GM20431 (cell line): ENCODE results near the gene ZNRF2.
"Not testable (repeated sequence)": the region's sequence is repeated elsewhere in the genome, so short reads cannot be mapped to it uniquely, and the experiment has no call there.

Experiments
- in situ Hi-C: fragments of 300-500 bp; cut with MseI, MboI; formaldehyde crosslinking; loops from one replicate; pipeline ENCODE4 v1.15.0; 2020; ENCODE audit warnings: low sequenced_read_pairs; ENCODE audit not compliant: unreplicated experiment

ZNRF2 gene

DNA sequence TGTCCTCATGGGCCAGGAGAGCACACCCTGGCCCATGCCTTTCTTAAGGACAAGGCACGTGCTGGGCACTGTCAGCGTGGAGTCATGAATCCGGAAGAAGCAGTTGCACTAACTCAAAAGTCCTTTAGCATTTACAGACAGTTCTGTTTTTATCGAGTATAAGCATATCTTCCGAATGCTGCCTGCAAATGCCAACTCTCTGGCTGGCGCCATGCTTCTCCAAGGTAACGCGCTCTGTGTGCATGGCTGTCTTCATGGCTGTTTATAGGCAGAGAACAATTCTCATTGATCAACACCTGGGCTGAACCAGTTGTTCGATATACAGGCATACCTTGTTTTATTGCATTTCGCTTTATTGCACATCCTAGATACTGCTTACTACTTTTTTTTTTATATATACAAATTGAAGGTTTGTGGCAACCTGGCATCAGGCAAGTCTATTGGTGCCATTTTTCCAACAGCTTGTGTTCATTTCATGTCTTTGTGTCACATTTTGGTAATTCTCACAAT lies 28.0 kb upstream of the ZNRF2 start:
- in situ Hi-C loops, result no loop called here

DNA sequence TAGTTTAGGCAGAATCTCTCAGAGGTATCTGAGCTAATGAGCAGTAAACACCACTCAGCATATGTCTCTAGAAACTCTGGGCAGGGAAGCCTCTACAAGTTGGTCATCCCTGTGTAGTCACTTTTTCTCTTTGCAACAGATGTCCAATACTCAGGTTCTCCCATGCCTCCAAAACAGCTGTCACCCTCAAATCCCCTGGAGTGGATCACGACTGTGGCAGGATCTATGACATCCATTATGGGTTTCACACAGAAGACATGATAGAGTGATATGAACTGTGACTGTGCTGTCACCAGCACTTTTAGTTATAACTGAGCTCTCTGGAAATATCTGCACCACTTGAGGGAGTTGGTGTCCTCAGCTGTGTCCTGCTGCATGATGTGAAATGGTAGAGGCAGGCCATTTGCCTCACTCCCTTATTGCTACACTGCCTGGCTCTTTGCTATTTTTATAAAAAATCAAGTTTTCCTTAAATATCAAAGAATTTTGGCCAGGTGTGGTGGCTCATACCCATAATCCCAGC lies 24.1 kb upstream of the ZNRF2 start:
- in situ Hi-C loops, result no loop called here

DNA sequence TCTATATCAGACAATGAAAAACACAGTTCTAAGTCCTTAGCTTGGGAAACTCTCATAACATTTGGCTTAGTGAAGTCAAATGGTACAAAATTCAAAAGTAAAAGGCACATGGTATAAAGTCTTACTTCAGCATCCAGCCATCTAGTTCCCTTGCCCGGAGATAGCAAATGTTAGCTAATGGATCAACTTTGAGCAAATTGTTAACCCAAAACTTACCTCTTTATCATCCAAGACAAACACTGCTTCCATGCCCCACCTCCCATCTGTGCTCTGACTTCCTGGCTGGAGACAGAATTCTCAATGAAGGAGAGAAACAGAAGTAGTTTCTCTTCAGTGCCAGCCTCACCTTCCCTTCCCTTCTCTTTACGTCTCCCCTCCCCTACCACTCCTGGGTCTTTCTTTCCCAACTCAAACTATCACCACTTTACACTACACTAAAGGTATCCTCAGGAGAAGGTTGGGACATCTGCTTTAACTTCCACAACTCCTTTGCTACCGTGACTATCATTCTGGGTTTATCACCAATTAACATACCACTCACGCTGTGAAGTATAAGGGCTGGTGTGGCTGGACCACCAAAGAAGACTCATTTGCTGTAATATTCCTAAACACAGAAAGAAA lies 21.2 kb upstream of the ZNRF2 start:
- in situ Hi-C loops, result no loop called here

DNA sequence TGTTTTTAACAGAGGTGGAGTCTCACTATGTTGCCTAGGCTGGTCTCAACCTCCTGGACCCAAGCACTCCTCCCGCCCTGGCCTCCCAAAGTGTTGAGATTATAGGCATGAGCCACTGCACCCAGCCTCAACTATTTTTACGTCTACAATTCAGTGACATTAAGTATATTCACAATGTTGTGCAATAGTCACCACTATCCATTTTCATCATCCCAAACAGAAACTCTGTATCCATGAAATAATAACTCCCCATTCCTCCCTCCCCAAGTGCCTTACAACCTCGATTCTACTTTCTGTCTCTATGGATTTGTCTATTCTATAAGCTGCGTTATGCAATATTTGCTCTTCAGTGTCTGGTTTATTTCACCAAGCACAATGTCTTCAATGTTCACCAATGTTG lies 20.3 kb upstream of the ZNRF2 start:
- in situ Hi-C loops, result no loop called here

DNA sequence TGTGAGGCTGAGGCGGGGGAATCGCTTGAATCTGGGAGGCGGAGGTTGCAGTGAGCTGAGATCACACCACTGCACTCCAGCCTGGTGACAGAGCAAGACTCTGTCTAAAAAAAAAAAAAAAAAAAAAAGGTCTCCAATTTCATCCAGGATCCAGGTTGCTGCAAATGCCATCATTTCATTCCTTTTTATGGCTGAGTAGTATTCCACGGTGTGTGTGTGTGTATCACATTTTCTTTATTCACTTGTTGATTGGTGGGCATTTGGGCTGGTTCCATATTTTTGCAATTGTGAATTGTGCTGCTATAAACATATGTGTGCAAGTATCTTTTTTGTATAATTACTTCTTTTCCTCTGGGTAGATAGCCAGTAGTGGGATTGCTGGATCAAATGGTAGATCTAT lies 19.2 kb upstream of the ZNRF2 start:
- in situ Hi-C loops, result not testable (repeated sequence)

DNA sequence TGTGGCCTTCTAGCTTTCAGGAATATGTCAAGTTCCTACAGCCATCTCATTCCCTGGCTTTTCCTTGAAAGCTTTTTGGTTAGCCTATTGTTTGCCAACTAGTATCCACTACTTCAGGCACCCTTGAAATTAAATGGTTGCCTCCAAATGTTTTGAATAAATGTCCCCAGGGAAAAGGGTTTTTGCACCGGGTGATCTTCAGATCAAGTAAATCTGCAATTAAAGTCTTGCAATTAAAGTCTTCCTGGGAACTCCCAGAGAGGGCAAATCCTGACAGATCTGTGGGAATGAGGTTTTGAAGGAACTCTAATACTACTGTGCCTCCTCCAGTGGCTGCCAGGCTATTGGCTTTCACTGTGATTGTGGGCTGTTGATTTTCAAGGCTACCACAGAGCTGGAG lies 17.7 kb upstream of the ZNRF2 start:
- in situ Hi-C loops, result no loop called here

DNA sequence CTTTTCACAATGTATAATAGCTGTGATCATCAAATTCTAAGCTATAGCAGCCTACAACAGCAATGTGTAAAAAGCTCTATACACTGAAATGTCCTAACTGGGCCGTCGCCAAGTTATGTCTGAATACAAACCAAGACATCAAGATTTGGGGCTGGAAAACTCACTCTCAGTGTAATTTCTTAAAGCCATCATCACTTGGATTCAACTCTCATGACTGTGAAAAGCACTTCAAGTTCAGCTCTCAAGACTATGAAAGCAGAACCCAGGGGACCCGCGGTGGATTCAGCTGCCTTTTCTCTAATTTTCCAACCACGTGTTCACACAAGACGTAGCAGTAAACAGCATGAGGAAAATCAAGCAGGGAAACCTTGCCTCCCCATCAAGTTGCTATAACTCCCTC lies 15.8 kb upstream of the ZNRF2 start:
- in situ Hi-C loops, result no loop called here

DNA sequence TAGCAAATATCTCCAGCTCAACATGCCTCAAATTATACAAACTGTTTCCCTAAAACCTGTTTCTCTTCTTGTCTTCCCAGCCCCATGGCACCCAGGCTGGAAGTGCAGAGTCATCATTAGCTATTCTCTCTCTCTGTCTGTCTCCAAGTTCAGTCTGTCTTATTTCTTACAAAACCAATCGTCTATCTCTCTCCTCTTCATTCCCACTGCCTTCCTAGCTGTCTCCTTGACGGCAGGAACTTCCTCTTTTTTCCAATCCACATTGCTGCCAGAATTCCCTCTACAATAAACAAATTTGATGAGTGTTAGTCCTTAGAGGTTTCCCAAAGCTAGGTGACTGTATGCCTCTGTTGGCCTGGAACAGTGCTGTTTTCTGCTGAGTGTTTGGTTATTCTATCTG lies 14.9 kb upstream of the ZNRF2 start:
- in situ Hi-C loops, result no loop called here

DNA sequence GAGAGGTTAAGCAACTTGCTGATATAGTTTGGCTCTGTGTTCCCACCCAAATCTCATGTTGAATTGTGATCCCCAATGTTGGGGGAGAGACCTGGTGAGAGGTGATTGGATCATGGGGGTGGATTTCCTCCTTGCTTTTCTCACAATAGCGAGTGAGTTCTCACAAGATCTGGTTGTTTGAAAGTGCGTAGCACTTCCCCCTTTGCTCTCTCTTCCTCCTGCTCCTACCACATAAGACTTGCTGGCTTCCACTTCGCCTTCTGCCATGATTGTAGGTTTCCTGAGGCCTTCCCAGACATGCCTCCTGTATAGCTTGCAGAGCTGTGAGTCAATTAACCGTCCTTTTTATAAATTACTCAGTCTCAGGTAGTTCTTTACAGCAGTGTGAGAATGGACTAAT lies 13.5 kb upstream of the ZNRF2 start:
- in situ Hi-C loops, result no loop called here

DNA sequence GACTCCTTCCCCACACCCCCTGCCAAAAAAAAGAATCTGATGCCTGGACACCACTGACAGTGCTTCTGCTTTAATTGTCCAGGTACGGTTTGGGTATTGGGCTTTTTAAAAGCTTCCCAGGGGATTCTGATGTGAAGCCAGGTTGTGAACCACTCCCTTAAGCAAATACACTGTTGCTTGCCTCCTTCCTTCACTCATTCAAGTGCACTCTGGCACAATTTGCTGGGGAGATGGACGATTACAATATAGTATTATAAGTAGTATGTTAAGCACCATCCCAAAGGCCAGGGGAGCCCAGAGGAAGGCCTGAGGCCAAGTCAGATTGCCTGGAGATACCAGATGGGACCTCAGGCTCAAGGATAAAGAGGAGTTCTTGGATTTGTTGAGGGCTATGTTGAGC lies 12.3 kb upstream of the ZNRF2 start:
- in situ Hi-C loops, result no loop called here

DNA sequence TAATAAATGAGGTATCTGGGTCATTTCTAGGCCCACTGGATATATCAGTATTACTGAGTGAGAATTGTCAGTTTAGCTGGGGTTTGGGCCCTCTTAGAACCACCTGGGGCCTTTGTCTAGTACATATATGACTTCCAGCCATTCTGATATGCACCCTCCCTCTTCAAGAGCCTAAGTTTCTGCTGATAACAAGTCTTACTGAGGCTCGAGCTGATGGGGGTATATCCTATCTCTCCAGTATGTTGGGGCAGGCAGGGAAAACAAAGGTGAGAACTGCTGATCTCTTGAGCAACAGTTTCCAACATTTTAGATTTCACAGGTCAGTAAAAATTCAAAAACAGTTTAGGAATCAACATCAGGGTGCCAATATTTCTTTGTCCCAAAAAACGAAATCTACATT lies 10.8 kb upstream of the ZNRF2 start:
- in situ Hi-C loops, result no loop called here

DNA sequence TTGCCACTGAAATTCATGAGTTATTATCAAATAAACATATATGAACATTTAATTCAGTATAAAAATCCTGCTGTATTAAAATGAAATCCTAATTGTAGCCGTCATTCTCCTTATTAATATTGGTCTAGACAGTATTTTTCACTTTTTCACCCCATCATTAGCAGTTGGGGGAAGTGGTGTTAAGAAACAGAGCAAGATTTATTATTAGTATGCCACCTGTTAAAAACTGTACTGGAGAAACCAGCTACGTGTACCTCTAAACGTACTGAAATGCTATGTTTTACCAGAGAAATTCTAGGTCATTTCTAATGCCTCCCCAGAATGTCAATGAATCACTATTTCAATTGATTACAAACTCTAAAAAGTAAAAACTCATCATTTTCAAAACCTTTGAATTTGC lies 9.8 kb upstream of the ZNRF2 start:
- in situ Hi-C loops, result loop anchor here (25.0 kb wide), 1 partner anchor 138 kb away; no protein-coding TSS in a partner anchor

DNA sequence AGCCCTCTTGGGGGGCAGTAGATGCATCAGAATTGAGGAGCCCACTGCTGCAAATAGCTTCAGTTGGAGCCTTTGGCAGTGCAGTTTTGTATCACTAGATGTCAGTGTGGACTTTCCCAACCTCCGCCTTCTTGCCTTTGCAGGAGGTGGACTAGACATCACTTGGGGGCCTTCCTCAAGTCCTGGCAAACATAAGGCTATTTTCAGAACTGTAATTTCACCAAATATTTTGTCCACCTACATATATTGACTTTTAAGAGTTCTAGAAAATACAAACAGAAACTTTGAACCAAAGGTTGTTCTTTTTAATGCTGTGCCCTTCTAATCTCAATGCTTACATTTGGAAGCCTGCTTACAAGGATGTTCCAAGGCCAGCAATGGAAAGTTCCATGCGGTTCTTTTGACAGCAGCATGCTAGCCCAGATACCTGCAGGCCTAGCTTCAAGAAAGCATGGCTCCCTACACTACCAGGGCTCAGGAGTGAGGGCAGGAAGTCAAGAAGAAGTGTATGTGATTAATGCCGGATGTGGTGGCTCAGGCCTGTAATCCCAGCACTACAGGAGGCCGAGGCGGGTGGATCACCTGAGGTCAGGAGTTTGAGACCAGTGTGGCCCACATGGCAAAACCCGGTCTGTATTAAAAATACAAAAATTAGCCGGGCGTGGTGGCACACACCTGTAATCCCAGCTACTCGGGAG lies 8.0 kb upstream of the ZNRF2 start:
- in situ Hi-C loops, result loop anchor here (25.0 kb wide), 1 partner anchor 136 kb away; no protein-coding TSS in a partner anchor

DNA sequence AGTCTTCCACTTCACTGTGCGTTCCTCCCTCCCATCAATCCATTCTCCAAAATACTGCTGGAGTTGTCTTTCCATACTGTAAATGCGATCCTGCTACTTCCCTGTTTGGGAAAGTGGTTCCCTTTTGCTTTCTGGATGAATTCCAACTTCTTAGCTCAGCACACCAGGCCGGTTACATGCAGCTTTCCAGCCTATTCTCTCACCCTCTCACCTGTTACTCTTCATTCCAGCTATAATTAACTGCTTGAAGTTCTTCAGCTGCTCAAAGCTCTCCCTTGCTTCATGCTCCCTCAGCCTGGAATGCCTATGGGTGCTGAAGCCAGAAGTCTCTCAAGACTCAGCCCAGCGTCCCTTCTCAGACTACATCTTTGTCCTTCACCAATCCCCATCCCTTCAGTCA lies 6.0 kb upstream of the ZNRF2 start:
- in situ Hi-C loops, result loop anchor here (25.0 kb wide), 1 partner anchor 134 kb away; no protein-coding TSS in a partner anchor

DNA sequence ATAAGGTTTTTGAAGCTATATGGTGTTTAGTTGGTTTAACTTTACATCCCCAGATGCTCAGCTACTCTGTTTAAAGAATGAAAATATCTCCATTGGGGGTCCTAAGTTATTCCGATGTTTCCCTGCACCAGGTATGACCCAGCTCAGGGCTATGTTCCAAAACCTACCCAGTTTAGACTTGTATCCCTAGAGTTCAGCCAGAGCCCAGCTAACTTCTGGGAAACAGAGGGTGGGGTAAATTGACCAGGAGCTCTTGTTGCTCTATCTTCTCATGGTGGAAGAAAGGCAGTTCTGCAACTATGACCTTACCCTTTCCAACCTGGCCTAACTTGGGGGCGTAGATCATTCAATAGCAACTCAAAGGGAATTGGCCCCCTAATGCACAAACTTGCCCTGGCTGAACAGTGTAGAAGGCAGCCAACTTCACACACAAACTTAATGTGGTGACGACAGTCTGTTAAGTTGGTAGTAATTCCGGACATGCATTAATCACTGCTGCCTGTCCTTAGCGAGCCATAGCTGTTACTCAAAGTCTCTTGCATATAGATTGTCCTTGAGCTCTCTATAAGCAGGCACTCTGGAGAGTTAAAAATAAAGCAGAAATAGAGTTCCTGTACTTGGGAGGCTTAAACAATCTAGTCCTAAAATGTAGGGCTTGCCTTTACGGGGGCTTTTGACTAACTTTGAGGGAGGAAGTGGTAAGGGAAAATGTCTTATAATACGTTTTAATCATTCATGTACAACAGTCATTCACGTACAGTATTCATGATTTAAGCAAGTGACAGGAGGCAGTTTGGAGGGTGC lies 5.3 kb upstream of the ZNRF2 start:
- in situ Hi-C loops, result loop anchor here (25.0 kb wide), 1 partner anchor 133 kb away; no protein-coding TSS in a partner anchor

DNA sequence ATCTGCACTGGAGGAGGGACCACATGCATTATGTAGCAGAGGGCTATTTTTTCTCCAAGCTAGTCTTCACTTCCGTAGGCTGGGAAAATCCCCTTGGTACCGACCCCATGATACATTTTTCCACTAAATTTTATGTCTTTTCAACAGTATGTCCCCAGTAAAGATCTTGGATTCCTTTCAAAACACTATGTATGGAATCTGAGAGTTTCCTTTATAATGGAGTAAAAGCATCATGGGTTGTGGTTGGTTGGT lies 4.8 kb upstream of the ZNRF2 start:
- in situ Hi-C loops, result loop anchor here (25.0 kb wide), 1 partner anchor 133 kb away; no protein-coding TSS in a partner anchor

DNA sequence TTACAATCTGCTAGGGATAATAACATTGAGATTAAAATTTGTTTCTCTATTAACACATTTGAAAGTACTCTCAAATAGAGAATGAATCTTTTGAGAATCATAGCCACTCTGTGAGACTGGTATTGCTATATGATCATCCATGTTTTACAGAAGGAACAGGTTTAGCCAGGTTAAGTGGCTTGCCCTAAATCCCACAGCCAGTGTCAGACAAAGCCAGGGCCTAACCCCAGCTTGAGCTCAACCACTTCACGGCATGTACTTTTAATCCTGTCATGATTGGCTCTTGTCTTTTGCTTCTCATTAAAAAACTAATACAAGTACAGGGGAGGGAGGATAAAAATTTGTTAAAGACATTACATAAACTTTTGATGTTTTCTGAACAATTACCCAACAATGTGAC lies 3.8 kb upstream of the ZNRF2 start:
- in situ Hi-C loops, result loop anchor here (25.0 kb wide), 1 partner anchor 132 kb away; no protein-coding TSS in a partner anchor

DNA sequence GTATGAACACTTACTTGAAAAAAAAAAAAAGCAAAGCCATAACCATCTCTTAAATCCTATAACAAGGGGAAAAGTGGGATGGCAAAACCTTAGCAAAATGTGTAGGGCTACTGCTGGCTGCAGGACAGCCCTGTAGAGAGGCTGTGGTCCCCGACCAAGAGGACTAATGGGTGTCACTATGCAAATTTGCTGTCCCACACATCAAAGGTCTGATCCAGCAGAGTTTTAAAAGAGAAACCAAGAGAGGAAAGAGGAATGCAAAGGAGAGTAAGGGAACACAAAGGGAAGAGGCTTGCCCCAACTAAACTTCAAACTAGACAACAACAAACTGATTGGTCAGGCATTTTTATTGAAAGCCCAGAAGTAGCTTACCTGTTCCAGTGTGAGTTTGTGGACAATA lies 3.1 kb upstream of the ZNRF2 start:
- in situ Hi-C loops, result loop anchor here (25.0 kb wide), 1 partner anchor 131 kb away; no protein-coding TSS in a partner anchor

DNA sequence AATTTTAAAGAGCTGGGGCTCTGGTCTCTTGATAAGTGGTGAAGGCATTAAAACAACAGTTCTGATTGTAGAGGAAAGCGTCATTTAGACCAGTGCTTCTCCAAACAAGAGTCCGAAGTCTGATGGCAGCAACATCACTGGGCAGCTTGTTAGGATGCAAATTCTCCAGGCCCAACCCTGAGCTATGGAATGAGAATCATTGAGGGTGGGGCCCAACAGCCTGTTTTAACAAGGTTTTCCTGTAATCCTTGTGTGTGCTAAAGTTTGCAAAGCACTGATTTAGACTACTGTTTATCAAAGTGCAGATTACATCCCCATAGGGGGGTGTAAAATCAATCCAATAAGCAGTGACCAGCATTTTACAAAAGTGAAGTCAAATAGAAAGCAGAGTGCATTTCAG lies 2.6 kb upstream of the ZNRF2 start:
- in situ Hi-C loops, result loop anchor here (25.0 kb wide), 1 partner anchor 131 kb away; no protein-coding TSS in a partner anchor

DNA sequence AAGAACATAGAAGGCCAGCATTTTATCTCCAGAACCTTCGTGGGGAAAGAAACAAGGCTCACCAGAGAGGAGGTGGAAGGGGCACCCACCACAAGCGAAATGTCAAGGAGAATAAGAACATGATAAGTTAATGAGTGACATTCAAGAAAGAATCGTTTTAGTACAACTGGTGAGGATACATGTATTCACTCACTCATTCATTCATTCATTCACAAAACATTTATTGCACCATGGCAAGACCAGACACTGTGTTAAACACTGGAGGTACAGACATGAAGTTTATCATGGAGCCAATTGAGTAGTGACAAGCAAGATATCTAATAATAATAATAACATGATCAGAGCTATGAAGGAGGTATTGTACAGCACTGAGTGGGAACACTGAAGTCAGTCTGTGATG lies 1.7 kb upstream of the ZNRF2 start:
- in situ Hi-C loops, result loop anchor here (25.0 kb wide), 1 partner anchor 130 kb away; no protein-coding TSS in a partner anchor
